HG03095 (cell line): ENCODE measurements around the gene NUDT4.

ENCODE experiments used
- ATAC-seq: cut with Tn5 transposase; IDR thresholded peaks from one replicate; pipeline ENCODE4 v1.9.1; 2021; ENCODE audit warnings: moderate library complexity; ENCODE audit not compliant: unreplicated experiment

The NUDT4 gene

GRCh38 chr12:93377252-93378195 is at the start of gene NUDT4:
Gene NUDT4, plus strand, starts transcription at chr12:93377925. Its CDS starts 398 bp downstream, at chr12:93378323.
- ATAC-seq = peak; percentile 64

GRCh38 chr12:93333054-93333453 is 44.7 kb upstream of the NUDT4 start:
- ATAC-seq = no peak

GRCh38 chr12:93333828-93334227 is 43.9 kb upstream of the NUDT4 start:
- no peak for ATAC-seq

- no peak for ATAC-seq
Observed at GRCh38 chr12:93335603-93336162, 42.0 kb upstream of the NUDT4 start.

- ATAC-seq = no peak
Observed at GRCh38 chr12:93336291-93336741, 41.4 kb upstream of the NUDT4 start.

GRCh38 chr12:93338598-93338997 is 39.1 kb upstream of the NUDT4 start:
- ATAC-seq = no peak

GRCh38 chr12:93339695-93340094 is 38.0 kb upstream of the NUDT4 start:
- no peak for ATAC-seq

GRCh38 chr12:93341409-93342049 is 36.2 kb upstream of the NUDT4 start:
- no peak for ATAC-seq

- no peak for ATAC-seq
Observed at GRCh38 chr12:93347054-93347785, 30.5 kb upstream of the NUDT4 start.

GRCh38 chr12:93348575-93349435 is 28.9 kb upstream of the NUDT4 start:
- ATAC-seq = no peak

- ATAC-seq = no peak
Observed at GRCh38 chr12:93351726-93352125, 26.0 kb upstream of the NUDT4 start.

GRCh38 chr12:93352321-93352720 is 25.4 kb upstream of the NUDT4 start:
- ATAC-seq = no peak

- ATAC-seq = no peak
Observed at GRCh38 chr12:93356214-93356613, 21.5 kb upstream of the NUDT4 start.

GRCh38 chr12:93358058-93358457 is 19.7 kb upstream of the NUDT4 start:
- peak; percentile 88 for ATAC-seq

GRCh38 chr12:93358821-93359220 is 18.9 kb upstream of the NUDT4 start:
- no peak for ATAC-seq

- ATAC-seq = no peak
Observed at GRCh38 chr12:93360688-93361087, 17.0 kb upstream of the NUDT4 start.

- ATAC-seq = no peak
Observed at GRCh38 chr12:93361151-93361919, 16.4 kb upstream of the NUDT4 start.

GRCh38 chr12:93363841-93364297 is 13.9 kb upstream of the NUDT4 start:
- peak; percentile 81 for ATAC-seq
